B cell (primary cell): ENCODE data around the gene NPY1R. TPM values are rescaled to one million over a fixed set of nuclear protein-coding genes. Genes with fewer than 3 reads are reported as not detected.

Source experiments
- ATAC-seq: fragments of 200-7000 bp; cut with Tn5 transposase; one replicate; pipeline ENCODE4 v1.10.0; 2021; ENCODE audit warnings: low read depth, mild to moderate bottlenecking, moderate number of reproducible peaks, moderate library complexity
- CTCF ChIA-PET: fragments of 350-600 bp; sonication (Branson Sonifier 250); formaldehyde crosslinking; loops from one replicate; lab custom pipeline; 2021; ENCODE audit warnings: antibody characterized with exemption, inconsistent platforms; lab: Charles Lee
- POLR2A ChIA-PET: fragments of 350-600 bp; sonication (Branson Sonifier 250); formaldehyde crosslinking; loops from one replicate; lab custom pipeline; 2021; ENCODE audit warnings: antibody characterized with exemption; lab: Charles Lee
- DNase-seq: peaks from one replicate; pipeline ENCODE4 v3.0.0; 2013
- H2AFZ ChIP-seq: 2 replicates; pipeline ENCODE4 v1.6.1; 2012; ENCODE audit warnings: mild to moderate bottlenecking, low read depth, low read length; ENCODE audit not compliant: insufficient read depth, poor library complexity, severe bottlenecking
- H3K27ac ChIP-seq, 2 donors: 1 replicate in 1 of 2; 2 replicates in 1 of 2; pipeline ENCODE4 v1.5.1; 2012 to 2013; ENCODE audit warnings: low read length in 2 of 2, mild to moderate bottlenecking in 2 of 2, moderate library complexity in 1 of 2
- H3K27me3 ChIP-seq, 4 experiments: fragments of 200-600 bp in 1 of 4; sonication (generic) in 1 of 4; replicated peaks in 1 of 4; 1 replicate in 2 of 4; 2 replicates in 2 of 4; pipeline versions ENCODE4 v1.6.1 to v1.7.0; 2013 to 2016; ENCODE audit warnings: low read length in 3 of 4, mild to moderate bottlenecking in 2 of 4, mixed read lengths in 1 of 4, moderate library complexity in 1 of 4; ENCODE audit not compliant: insufficient read depth in 4 of 4, control insufficient read depth in 3 of 4; ENCODE audit errors: control extremely low read depth in 1 of 4
- H3K36me3 ChIP-seq, 2 experiments: replicated peaks in 1 of 2; 1 replicate in 1 of 2; 2 replicates in 1 of 2; pipeline versions ENCODE4 v1.6.1 to v1.7.1; 2013; ENCODE audit warnings: low read length in 1 of 2; ENCODE audit not compliant: insufficient read depth in 2 of 2, control insufficient read depth in 1 of 2; ENCODE audit errors: control extremely low read depth in 1 of 2, extremely low read depth in 1 of 2
- H3K4me1 ChIP-seq, 2 donors: fragments of 200-600 bp in 1 of 2; sonication (generic) in 1 of 2; 1 replicate in 1 of 2; 2 replicates in 1 of 2; pipeline versions ENCODE4 v1.5.1 to v1.6.1; 2013 to 2017; ENCODE audit warnings: low read length in 2 of 2; ENCODE audit not compliant: control insufficient read depth in 2 of 2, insufficient read depth in 2 of 2
- H3K4me2 ChIP-seq: replicated peaks from 2 replicates; pipeline ENCODE3; 2012; ENCODE audit warnings: mild to moderate bottlenecking, low read depth, low read length; ENCODE audit not compliant: poor library complexity, severe bottlenecking
- H3K4me3 ChIP-seq, 5 experiments: fragments of 200-600 bp in 1 of 5; sonication (generic) in 1 of 5; 1 replicate in 3 of 5; 2 replicates in 2 of 5; pipeline versions ENCODE4 v1.5.1 to v1.7.0; 2011 to 2016; ENCODE audit warnings: low read length in 4 of 5, mild to moderate bottlenecking in 4 of 5, low read depth in 2 of 5, control low read depth in 1 of 5, moderate library complexity in 1 of 5; ENCODE audit not compliant: insufficient read depth in 1 of 5; ENCODE audit errors: control extremely low read depth in 1 of 5, extremely low read depth in 1 of 5
- H3K79me2 ChIP-seq: fragments of 200-600 bp; sonication (generic); one replicate; pipeline ENCODE4 v1.6.0; 2016; ENCODE audit warnings: low read length; ENCODE audit not compliant: control insufficient read depth, insufficient read depth
- H3K9ac ChIP-seq: fragments of 200-600 bp; sonication (generic); 2 replicates; pipeline ENCODE4 v1.6.1; 2017; ENCODE audit warnings: mild to moderate bottlenecking, low read length, moderate library complexity
- H3K9me3 ChIP-seq, 3 donors: one replicate each; pipeline versions ENCODE4 v1.6.1 to v1.7.1; 2013; ENCODE audit warnings: low read length in 2 of 3; ENCODE audit not compliant: control insufficient read depth in 2 of 3, insufficient read depth in 1 of 3; ENCODE audit errors: control extremely low read depth in 1 of 3
- H4K20me1 ChIP-seq: 2 replicates; pipeline ENCODE4 v1.6.0; 2012; ENCODE audit warnings: mild to moderate bottlenecking, low read length; ENCODE audit not compliant: insufficient read depth, control insufficient read depth, poor library complexity, severe bottlenecking
- H3K27ac Mint-ChIP-seq: one replicate; pipeline ENCODE4 v1.8.0; 2021; ENCODE audit warnings: mixed read lengths
- H3K27me3 Mint-ChIP-seq: one replicate; pipeline ENCODE4 v1.8.0; 2021; ENCODE audit warnings: mixed read lengths
- H3K4me1 Mint-ChIP-seq: one replicate; pipeline ENCODE4 v1.8.0; 2021; ENCODE audit warnings: mixed read lengths
- H3K4me3 Mint-ChIP-seq: one replicate; pipeline ENCODE4 v1.8.0; 2021; ENCODE audit warnings: mixed read lengths
- H3K9me3 Mint-ChIP-seq: one replicate; pipeline ENCODE4 v1.8.0; 2022; ENCODE audit warnings: mixed read lengths; ENCODE audit not compliant: insufficient read depth
- CTCF ChIP-seq: fragments of 200-600 bp; IDR thresholded peaks from one replicate; pipeline ENCODE4 v1.8.0; 2022; ENCODE audit warnings: antibody characterized with exemption, mild to moderate bottlenecking
- EZH2 ChIP-seq: IDR thresholded peaks from 2 replicates; pipeline ENCODE4 v1.6.1; 2012; ENCODE audit warnings: borderline replicate concordance, low read depth, mild to moderate bottlenecking, moderate library complexity, low read length; ENCODE audit not compliant: insufficient read depth, poor library complexity, severe bottlenecking
- WGBS: methylation state at CpG from one replicate; pipeline ENCODE4 v1.1.5; 2013; ENCODE audit warnings: missing lambda C conversion rate; ENCODE audit not compliant: insufficient coverage; 5-methylcytosine and 5-hydroxymethylcytosine counted together
- intact Hi-C: fragments of 100-400 bp; cut with micrococcal nuclease; formaldehyde crosslinking; loops from one replicate; pipeline ENCODE4 v1.10.0; 2022
- polyA plus RNA-seq: library from polyadenylated mRNA; depleted of rRNA; stranded (reverse); fragments of >200 nt; gene quantifications from 2 replicates; pipeline ENCODE4 v1.2.3, GENCODE V29; 2012
- total RNA-seq, 2 donors: library from RNA; stranded (reverse); fragments of 120-200 nt in 1 of 2; gene quantifications; 1 replicate in 1 of 2; 2 replicates in 1 of 2; pipeline versions ENCODE4 v1.2.3 to v1.2.4, GENCODE V29; 2013 to 2022

NPY1R gene
- total and polyA plus RNA-seq, 2 donors (not counting 1 experiment from before 2014, with no cell fraction given): not detected

GRCh38 chr4:163372029-163372428 is 39.6 kb upstream of the NPY1R start:
- intact Hi-C loops: no loop called here

GRCh38 chr4:163367651-163368050 is 35.3 kb upstream of the NPY1R start:
- no peak overlapping the region for H3K27ac Mint-ChIP-seq
- Histone ChIP-seq H2AFZ (no peak overlapping the region), H3K36me3 (no peaks in the 10 kb centered on the region), H3K4me3 (no peak overlapping the region), H3K4me2 (no peak overlapping the region), H3K4me1 (no peaks in the 10 kb centered on the region), H3K27ac (no peak overlapping the region), H3K27me3 (peaks cover 0 to 6% (median 2%) of the 10 kb centered on the region in 4 experiments), H3K9ac (no peak overlapping the region), H3K79me2 (no peaks in the 10 kb centered on the region), H3K9me3 (no peaks in the 10 kb centered on the region), H4K20me1 (no peaks in the 10 kb centered on the region)
- no CpG with 5 or more reads among the region's 3 CpGs for WGBS
- ATAC-seq: no peak
- peaks cover 36% of the 10 kb centered on the region for H3K27me3 Mint-ChIP-seq
- ChIA-PET POLR2A (no interaction called here), CTCF (no interaction called here)
- H3K4me1 Mint-ChIP-seq: no peaks in the 10 kb centered on the region
- H3K4me3 Mint-ChIP-seq: no peak overlapping the region
- H3K9me3 Mint-ChIP-seq: peaks cover 5% of the 10 kb centered on the region
- no peak for TF ChIP-seq EZH2
- no peak for TF ChIP-seq CTCF
- DNase-seq: no peak
- intact Hi-C loops: no loop called here

More at GRCh38 chr4:163372029-163372428, 39.6 kb upstream of the NPY1R start:
- Histone ChIP-seq H3K9me3 (no peaks in the 10 kb centered on the region), H3K36me3 (no peaks in the 10 kb centered on the region), H2AFZ (no peak overlapping the region), H3K4me1 (no peaks in the 10 kb centered on the region), H3K27ac (no peak overlapping the region), H3K79me2 (no peaks in the 10 kb centered on the region), H3K4me2 (no peak overlapping the region), H4K20me1 (no peaks in the 10 kb centered on the region), H3K9ac (no peak overlapping the region), H3K27me3 (peaks cover 0 to 7% (median 0%) of the 10 kb centered on the region in 4 experiments), H3K4me3 (no peak overlapping the region)
- ATAC-seq: no peak
- Mint-ChIP-seq H3K4me1 (no peaks in the 10 kb centered on the region), H3K27ac (no peak overlapping the region), H3K9me3 (peaks cover 5% of the 10 kb centered on the region), H3K27me3 (peaks cover 12% of the 10 kb centered on the region), H3K4me3 (no peak overlapping the region)
- 94% methylated on average over 2 of the region's 5 CpGs for whole genome bisulfite sequencing
- ChIA-PET POLR2A (no interaction called here), CTCF (interaction anchor here (1.7 kb wide), 1 partner anchor 41 kb away, joined by 4 read pairs; no protein-coding TSS in a partner anchor)
- TF ChIP-seq EZH2: no peak
- no peak for TF ChIP-seq CTCF
- DNase-seq: no peak
